HEK293 (cell line): ENCODE measurements around the gene FHL1.

ENCODE experiments used
- CTCF ChIA-PET: fragments of 350-600 bp; formaldehyde crosslinking; extraction: SDS; loops from one replicate; lab custom pipeline; 2021; ENCODE audit warnings: antibody characterized with exemption; lab: Yijun Ruan, JAX
- POLR2A ChIA-PET: fragments of 300-600 bp; formaldehyde crosslinking; extraction: SDS; loops from one replicate; lab custom pipeline; 2020; ENCODE audit warnings: antibody characterized with exemption, inconsistent platforms; lab: Yijun Ruan, JAX
- H3K27ac ChIP-seq: fragments of 200-500 bp; sonication (Bioruptor generic); 2 replicates; pipeline ENCODE4 v1.5.1; 2014; ENCODE audit warnings: low read depth, low read length, control low read depth, inconsistent platforms; ENCODE audit errors: extremely low read depth
- H3K36me3 ChIP-seq, 2 experiments: fragments of 200-500 bp in 1 of 2; sonication (Bioruptor generic) in 1 of 2; 1 replicate in 1 of 2; 2 replicates in 1 of 2; pipeline ENCODE4 v1.5.1; 2014 to 2017; ENCODE audit warnings: inconsistent platforms in 2 of 2, low read length in 2 of 2; ENCODE audit not compliant: control insufficient read depth in 2 of 2, insufficient read depth in 1 of 2
- H3K4me1 ChIP-seq: fragments of 200-500 bp; sonication (Bioruptor generic); 2 replicates; pipeline ENCODE4 v1.5.1; 2014; ENCODE audit warnings: mild to moderate bottlenecking, low read length, inconsistent platforms; ENCODE audit not compliant: control insufficient read depth, insufficient read depth
- H3K4me3 ChIP-seq: 2 replicates; pipeline ENCODE4 v1.5.1; 2011; ENCODE audit warnings: low read depth, mild to moderate bottlenecking, control low read depth, low read length, moderate library complexity
- H3K9me3 ChIP-seq: fragments of 200-500 bp; sonication (Bioruptor generic); 2 replicates; pipeline ENCODE4 v1.5.1; 2014; ENCODE audit warnings: low read depth, low read length, inconsistent platforms; ENCODE audit not compliant: control insufficient read depth, insufficient read depth
- GLIS2 ChIP-seq: fragments of 450-650 bp; formaldehyde crosslinking; IDR thresholded peaks from 2 replicates; pipeline ENCODE4 v1.5.1; 2016; ENCODE audit warnings: missing biosample characterization, missing genetic modification characterization
- MYNN ChIP-seq: fragments of 450-650 bp; formaldehyde crosslinking; IDR thresholded peaks from 2 replicates; pipeline ENCODE4 v1.5.1; 2016; ENCODE audit warnings: missing biosample characterization, missing genetic modification characterization, borderline replicate concordance
- SALL2 ChIP-seq: fragments of 450-650 bp; formaldehyde crosslinking; IDR thresholded peaks from 2 replicates; pipeline ENCODE4 v1.5.0; 2017; ENCODE audit warnings: missing biosample characterization, mild to moderate bottlenecking, missing genetic modification characterization, borderline replicate concordance
- SETDB1 ChIP-seq: IDR thresholded peaks from one replicate; pipeline ENCODE4 v1.6.1; 2017; ENCODE audit warnings: mild to moderate bottlenecking, low read length, moderate library complexity, mixed read lengths; ENCODE audit not compliant: insufficient read length
- SP7 ChIP-seq: fragments of 450-650 bp; formaldehyde crosslinking; IDR thresholded peaks from 2 replicates; pipeline ENCODE4 v1.5.1; 2016; ENCODE audit warnings: missing biosample characterization, missing genetic modification characterization
- ZBTB1 ChIP-seq: fragments of 450-650 bp; formaldehyde crosslinking; IDR thresholded peaks from 2 replicates; pipeline ENCODE4 v1.5.1; 2016; ENCODE audit warnings: missing biosample characterization, missing genetic modification characterization
- ZNF121 ChIP-seq: fragments of 450-650 bp; formaldehyde crosslinking; IDR thresholded peaks from 2 replicates; pipeline ENCODE4 v1.5.1; 2016; ENCODE audit warnings: missing biosample characterization, missing genetic modification characterization
- ZNF202 ChIP-seq: fragments of 450-650 bp; formaldehyde crosslinking; IDR thresholded peaks from 2 replicates; pipeline ENCODE4 v1.5.1; 2016; ENCODE audit warnings: missing biosample characterization, missing genetic modification characterization, borderline replicate concordance
- ZNF221 ChIP-seq: fragments of 450-650 bp; formaldehyde crosslinking; IDR thresholded peaks from 2 replicates; pipeline ENCODE4 v1.5.1; 2017; ENCODE audit warnings: missing biosample characterization, missing genetic modification characterization, borderline replicate concordance
- ZNF223 ChIP-seq: fragments of 450-650 bp; formaldehyde crosslinking; IDR thresholded peaks from 2 replicates; pipeline ENCODE4 v1.5.1; 2016; ENCODE audit warnings: missing biosample characterization, missing genetic modification characterization
- ZNF280C ChIP-seq: fragments of 450-650 bp; formaldehyde crosslinking; IDR thresholded peaks from 2 replicates; pipeline ENCODE4 v1.5.1; 2016; ENCODE audit warnings: missing biosample characterization, missing genetic modification characterization
- ZNF280D ChIP-seq: fragments of 450-650 bp; formaldehyde crosslinking; IDR thresholded peaks from 2 replicates; pipeline ENCODE4 v1.5.1; 2016; ENCODE audit warnings: missing biosample characterization, missing genetic modification characterization
- ZNF324 ChIP-seq: fragments of 450-650 bp; formaldehyde crosslinking; IDR thresholded peaks from 2 replicates; pipeline ENCODE4 v1.5.1; 2016; ENCODE audit warnings: missing biosample characterization, missing genetic modification characterization
- ZNF366 ChIP-seq: fragments of 450-650 bp; formaldehyde crosslinking; conservative IDR thresholded peaks from 2 replicates; pipeline ENCODE4 v1.5.1; 2016; ENCODE audit warnings: missing biosample characterization, missing genetic modification characterization
- ZNF394 ChIP-seq: fragments of 450-650 bp; formaldehyde crosslinking; IDR thresholded peaks from 2 replicates; pipeline ENCODE4 v1.5.1; 2016; ENCODE audit warnings: missing biosample characterization, missing genetic modification characterization, mild to moderate bottlenecking, moderate library complexity, borderline replicate concordance
- ZNF398 ChIP-seq: fragments of 450-650 bp; formaldehyde crosslinking; IDR thresholded peaks from 2 replicates; pipeline ENCODE4 v1.5.1; 2017; ENCODE audit warnings: missing biosample characterization, missing genetic modification characterization
- ZNF423 ChIP-seq: fragments of 450-650 bp; formaldehyde crosslinking; IDR thresholded peaks from 2 replicates; pipeline ENCODE4 v1.5.1; 2016; ENCODE audit warnings: missing biosample characterization, missing genetic modification characterization
- ZNF473 ChIP-seq: fragments of 450-650 bp; formaldehyde crosslinking; IDR thresholded peaks from 2 replicates; pipeline ENCODE4 v1.5.1; 2017; ENCODE audit warnings: missing biosample characterization, missing genetic modification characterization
- ZNF501 ChIP-seq: fragments of 450-650 bp; formaldehyde crosslinking; IDR thresholded peaks from 2 replicates; pipeline ENCODE4 v1.5.1; 2016; ENCODE audit warnings: missing biosample characterization, missing genetic modification characterization
- ZNF514 ChIP-seq: fragments of 450-650 bp; formaldehyde crosslinking; IDR thresholded peaks from 2 replicates; pipeline ENCODE4 v1.5.1; 2016; ENCODE audit warnings: missing biosample characterization, missing genetic modification characterization
- ZNF518A ChIP-seq: fragments of 450-650 bp; formaldehyde crosslinking; conservative IDR thresholded peaks from 2 replicates; pipeline ENCODE4 v1.5.1; 2016; ENCODE audit warnings: low read depth, missing biosample characterization, missing genetic modification characterization
- ZNF544 ChIP-seq: fragments of 450-650 bp; formaldehyde crosslinking; IDR thresholded peaks from 2 replicates; pipeline ENCODE4 v1.5.0; 2017; ENCODE audit warnings: missing biosample characterization, missing genetic modification characterization
- ZNF571 ChIP-seq: fragments of 450-650 bp; formaldehyde crosslinking; IDR thresholded peaks from 2 replicates; pipeline ENCODE4 v1.5.0; 2017; ENCODE audit warnings: missing biosample characterization, missing genetic modification characterization
- ZNF626 ChIP-seq: fragments of 450-650 bp; sonication (Bioruptor Pico); formaldehyde crosslinking; IDR thresholded peaks from 2 replicates; pipeline ENCODE4 v1.5.1; 2018; ENCODE audit warnings: missing biosample characterization, missing genetic modification characterization, inconsistent platforms
- ZNF660 ChIP-seq: fragments of 450-650 bp; IDR thresholded peaks from 2 replicates; pipeline ENCODE4 v1.5.1; 2018; ENCODE audit warnings: missing biosample characterization, mild to moderate bottlenecking, missing genetic modification characterization
- ZXDB ChIP-seq: fragments of 450-650 bp; formaldehyde crosslinking; IDR thresholded peaks from 2 replicates; pipeline ENCODE4 v1.5.1; 2016; ENCODE audit warnings: missing biosample characterization, missing genetic modification characterization

Gene FHL1

GRCh38 chrX:136104936-136105335, 42.4 kb upstream of the FHL1 start (continued):
- TF ChIP-seq SETDB1, result no peak
- no peak for TF ChIP-seq SALL2 (tag by site-specific recombination)
- no peak for TF ChIP-seq ZNF280D (tag by site-specific recombination)
- no peak for TF ChIP-seq ZBTB1 (tag by site-specific recombination)
- TF ChIP-seq ZNF324 (tag by site-specific recombination), result no peak
- no peak for TF ChIP-seq ZXDB
- peak; percentile 38 for TF ChIP-seq ZNF398
- TF ChIP-seq ZNF544 (tag by site-specific recombination), result no peak
- no peak for TF ChIP-seq ZNF514 (tag by site-specific recombination)
- no peak for TF ChIP-seq SP7
- no peak for TF ChIP-seq ZNF280C (tag by site-specific recombination)
- TF ChIP-seq ZNF571, result no peak
- TF ChIP-seq ZNF501 (tag by site-specific recombination), result no peak
- peak; percentile 95 for TF ChIP-seq ZNF366 (tag by site-specific recombination)
- TF ChIP-seq ZNF423 (tag by site-specific recombination), result no peak
- TF ChIP-seq ZNF626, result no peak
- TF ChIP-seq MYNN (tag by site-specific recombination), result no peak
- no peak for TF ChIP-seq ZNF202

GRCh38 chrX:136106920-136107528, 40.3 kb upstream of the FHL1 start:
- POLR2A ChIA-PET, result no interaction called here
- Histone ChIP-seq H3K9me3 (peaks cover 3% of the 10 kb centered on the region; the same call in 1 of the 2 replicates), H3K36me3 (no peaks in the 10 kb centered on the region), H3K27ac (no peak overlapping the region), H3K4me1 (no peaks in the 10 kb centered on the region), H3K4me3 (no peak overlapping the region)
- CTCF ChIA-PET, result no interaction called here
- no peak for TF ChIP-seq ZNF473 (tag by site-specific recombination)
- no peak for TF ChIP-seq ZNF394 (tag by site-specific recombination)
- no peak for TF ChIP-seq ZNF221 (tag by site-specific recombination)
- no peak for TF ChIP-seq ZNF223 (tag by site-specific recombination)
- TF ChIP-seq SALL2 (tag by site-specific recombination), result no peak
- no peak for TF ChIP-seq ZNF121
- no peak for TF ChIP-seq MYNN (tag by site-specific recombination)
- no peak for TF ChIP-seq GLIS2 (tag by site-specific recombination)
- no peak for TF ChIP-seq SETDB1
- TF ChIP-seq ZNF518A (tag by site-specific recombination), result no peak
- TF ChIP-seq ZNF660 (tag by site-specific recombination), result no peak
